GM19099 (cell line): ENCODE measurements around the gene RASL10B.

Experiments used
- POLR2A ChIP-seq: IDR thresholded peaks from 3 replicates; pipeline ENCODE4 v1.6.1; 2011; ENCODE audit warnings: low read depth; ENCODE audit not compliant: insufficient read length; ENCODE audit errors: extremely low read depth

RASL10B gene

DNA sequence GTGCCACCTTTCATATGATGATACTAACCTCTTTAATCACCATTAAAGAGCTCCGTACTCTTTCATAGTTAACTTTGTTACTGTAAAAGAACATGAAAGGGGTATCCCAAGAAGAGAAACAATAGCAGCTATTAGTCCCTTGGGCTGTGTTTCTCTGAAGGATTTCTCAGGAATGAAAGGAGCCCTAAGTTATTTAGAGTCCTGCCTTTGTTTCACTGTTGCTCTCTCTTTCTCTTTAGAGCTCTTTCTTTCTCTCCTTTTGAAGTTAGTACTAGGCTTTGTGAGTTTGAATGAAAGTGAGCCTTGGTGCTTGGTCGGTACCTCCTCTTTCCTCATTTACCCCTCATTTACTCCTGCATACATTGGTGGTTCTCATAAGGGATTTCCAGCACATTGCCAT is 20.5 kb upstream of the RASL10B start:
- no peak for TF ChIP-seq POLR2A

GRCh38 chr17:35713069-35713728 is 18.2 kb upstream of the RASL10B start:
- TF ChIP-seq POLR2A: no peak

DNA sequence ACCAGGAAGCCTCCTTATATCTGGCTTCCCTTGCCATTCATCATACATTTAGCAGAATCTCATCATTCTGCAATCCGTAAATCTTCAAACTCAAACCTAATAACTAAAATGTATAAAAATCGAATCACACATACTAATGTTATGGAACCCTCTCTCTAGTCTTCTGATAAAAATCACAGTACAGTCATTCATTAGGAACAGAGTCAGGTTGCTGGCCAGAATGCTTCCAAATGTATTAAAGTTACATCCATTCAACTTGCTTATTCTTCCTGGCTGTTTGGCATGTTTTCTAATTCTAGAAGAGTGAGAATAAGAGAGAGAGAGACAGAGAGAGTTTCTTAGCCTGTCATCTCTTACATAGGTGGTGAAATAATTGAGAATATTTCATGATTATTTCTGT is 16.5 kb upstream of the RASL10B start:
- no peak for TF ChIP-seq POLR2A

- TF ChIP-seq POLR2A: no peak
These were observed 16.0 kb upstream of the RASL10B start for GRCh38 chr17:35715416-35715815.

- TF ChIP-seq POLR2A: no peak
These were observed 15.3 kb upstream of the RASL10B start for GRCh38 chr17:35716173-35716572.

GRCh38 chr17:35716897-35717465 is 14.5 kb upstream of the RASL10B start:
- TF ChIP-seq POLR2A: no peak

- TF ChIP-seq POLR2A: no peak
These were observed 14.0 kb upstream of the RASL10B start for GRCh38 chr17:35717475-35717874.

GRCh38 chr17:35723735-35724134 is 7.7 kb upstream of the RASL10B start:
- no peak for TF ChIP-seq POLR2A

GRCh38 chr17:35725058-35725457 is 6.4 kb upstream of the RASL10B start:
- no peak for TF ChIP-seq POLR2A

- TF ChIP-seq POLR2A: no peak
These were observed 5.7 kb upstream of the RASL10B start for GRCh38 chr17:35725802-35726126.

DNA sequence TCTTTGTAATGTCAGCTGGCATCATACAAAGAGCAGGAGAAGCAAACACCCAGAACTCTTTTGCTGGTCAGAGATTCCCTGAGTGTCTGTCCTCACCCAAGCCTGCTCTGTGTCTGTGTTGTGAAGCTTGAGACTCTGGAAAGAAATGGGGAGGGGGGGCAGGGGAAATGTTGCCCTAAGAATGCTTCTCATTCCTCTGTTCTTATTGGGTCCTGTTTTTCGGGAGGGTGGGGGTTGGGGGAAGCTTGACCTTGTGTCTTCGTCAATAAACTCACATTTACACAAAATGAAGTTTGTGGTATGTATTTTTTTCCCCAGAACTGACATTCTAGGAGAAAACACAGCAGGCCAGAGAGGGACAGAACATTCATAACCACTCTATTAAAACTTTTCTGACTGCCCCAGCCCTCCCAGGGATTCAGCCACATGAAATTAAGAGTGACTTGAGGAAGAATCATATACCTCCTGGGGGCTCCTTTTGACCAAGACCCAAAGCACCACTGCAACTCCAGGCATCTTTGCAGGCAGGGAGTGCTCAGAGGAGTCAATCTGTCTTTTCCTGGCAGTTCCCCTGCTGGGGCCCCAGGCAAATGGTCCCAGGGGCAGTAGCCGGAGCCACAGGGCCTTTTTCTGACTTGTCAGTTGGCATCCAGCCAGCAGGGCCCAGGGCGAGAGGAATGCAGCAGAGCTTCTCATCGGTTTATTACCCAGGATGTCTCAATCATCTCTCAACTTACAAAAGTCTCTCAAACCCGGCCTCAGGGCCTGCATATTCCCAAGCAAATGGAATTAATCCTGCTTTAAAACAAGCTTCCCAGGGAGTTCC is 5.1 kb upstream of the RASL10B start:
- TF ChIP-seq POLR2A: no peak

GRCh38 chr17:35726953-35727460 is 4.4 kb upstream of the RASL10B start:
- no peak for TF ChIP-seq POLR2A

GRCh38 chr17:35727635-35728034 is 3.8 kb upstream of the RASL10B start:
- TF ChIP-seq POLR2A: no peak

GRCh38 chr17:35728551-35728950 is 2.9 kb upstream of the RASL10B start:
- no peak for TF ChIP-seq POLR2A

GRCh38 chr17:35729405-35729833 is 2.0 kb upstream of the RASL10B start:
- no peak for TF ChIP-seq POLR2A
